Astrocyte of the hippocampus (primary cell): ENCODE measurements around the gene PDGFRB.

ENCODE experiments used
- DNase-seq: peaks from one replicate; pipeline ENCODE4 v3.0.0; 2011; ENCODE audit warnings: low read depth, low spot score

Gene PDGFRB

DNA sequence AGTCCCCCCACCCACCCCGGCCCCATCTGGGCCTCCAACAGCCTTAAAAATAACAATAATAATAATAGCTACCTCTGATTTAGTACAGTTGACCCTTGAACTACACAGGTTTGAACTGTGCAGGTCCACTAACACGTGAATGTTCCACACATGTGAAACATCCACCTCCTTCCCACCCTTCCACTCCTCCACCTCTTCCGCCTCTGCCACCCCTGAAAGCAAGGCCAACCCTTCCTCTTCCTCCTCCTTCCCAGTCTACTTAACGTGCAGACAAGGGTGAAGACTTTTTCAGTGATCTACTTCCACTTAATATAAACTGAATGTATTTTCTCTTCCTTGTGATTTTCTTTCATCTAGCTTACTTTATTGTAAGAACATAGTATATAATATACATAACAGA is 10.8 kb downstream of the PDGFRB start:
- DNase-seq, result no peak

DNA sequence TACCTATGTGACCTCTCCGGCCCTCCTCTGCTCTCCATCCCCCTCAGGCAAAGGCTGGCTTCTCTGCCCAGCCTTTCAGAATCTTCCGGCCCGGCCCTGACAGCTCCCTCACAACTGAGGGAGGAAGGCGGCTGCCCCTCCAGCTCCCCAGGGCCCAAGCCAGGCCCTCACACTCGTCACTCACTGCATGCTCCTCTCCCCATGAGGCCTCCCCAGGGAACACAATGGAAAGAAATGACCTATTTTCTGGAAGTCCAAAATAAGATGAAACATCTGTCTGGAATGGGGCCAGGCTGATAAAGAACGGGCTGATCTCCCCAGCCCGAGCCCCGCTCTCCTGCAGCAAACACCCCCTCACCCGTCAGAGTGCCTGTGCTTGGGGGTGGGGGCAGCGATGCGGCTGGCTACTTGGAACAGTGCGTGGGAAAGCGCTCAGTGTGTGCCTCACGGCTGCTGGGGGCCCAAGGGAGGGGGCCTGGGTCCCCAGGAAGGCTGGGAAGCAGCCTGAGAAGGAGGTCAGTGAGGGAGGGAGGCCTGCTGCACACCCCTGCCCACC is 11.3 kb downstream of the PDGFRB start:
- peak; percentile 59 for DNase-seq

DNA sequence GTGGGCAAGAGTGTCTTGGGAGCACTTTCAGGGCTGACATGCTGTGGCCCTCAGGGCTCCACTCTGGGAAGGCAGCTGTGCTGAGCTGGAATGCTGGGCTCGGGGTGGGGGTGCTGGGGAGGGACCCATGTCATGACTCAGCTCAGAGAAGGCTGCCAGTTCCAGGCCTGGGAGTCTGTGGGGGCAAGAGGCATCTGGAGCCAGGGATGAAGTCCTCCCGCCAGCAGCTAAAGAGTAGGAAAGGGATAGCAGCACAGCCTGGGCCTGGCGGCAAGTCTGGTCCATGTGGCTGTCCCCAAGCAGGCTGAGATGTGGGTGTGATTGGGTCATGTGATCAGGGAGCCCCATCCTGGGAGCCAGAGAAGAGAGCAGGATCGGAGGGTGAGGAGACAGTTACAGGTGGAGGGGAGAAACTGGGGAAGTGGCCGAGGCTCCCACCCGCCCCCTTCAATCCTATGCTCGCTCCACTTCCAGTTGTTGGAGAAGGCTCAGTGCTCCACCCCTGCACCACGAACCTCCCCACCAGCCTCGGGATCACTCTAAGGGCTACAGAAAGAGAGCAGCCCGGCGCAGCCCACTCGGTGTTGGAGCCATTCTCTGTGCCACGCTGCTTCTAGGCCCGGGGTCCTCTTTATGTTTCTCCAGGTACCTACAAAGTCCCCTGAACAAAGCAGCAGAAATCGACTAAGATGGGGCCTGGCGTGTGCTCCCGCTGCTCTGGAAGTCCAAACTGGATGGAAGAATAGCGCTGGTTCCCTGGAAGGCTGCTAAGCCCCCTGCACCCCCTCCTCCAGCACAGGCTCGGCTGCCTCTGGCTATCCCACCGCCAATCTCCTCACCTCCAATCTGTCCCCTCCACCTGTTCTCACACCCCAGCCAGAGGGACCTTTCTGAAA is 12.0 kb downstream of the PDGFRB start:
- peak; percentile 91 for DNase-seq

DNA sequence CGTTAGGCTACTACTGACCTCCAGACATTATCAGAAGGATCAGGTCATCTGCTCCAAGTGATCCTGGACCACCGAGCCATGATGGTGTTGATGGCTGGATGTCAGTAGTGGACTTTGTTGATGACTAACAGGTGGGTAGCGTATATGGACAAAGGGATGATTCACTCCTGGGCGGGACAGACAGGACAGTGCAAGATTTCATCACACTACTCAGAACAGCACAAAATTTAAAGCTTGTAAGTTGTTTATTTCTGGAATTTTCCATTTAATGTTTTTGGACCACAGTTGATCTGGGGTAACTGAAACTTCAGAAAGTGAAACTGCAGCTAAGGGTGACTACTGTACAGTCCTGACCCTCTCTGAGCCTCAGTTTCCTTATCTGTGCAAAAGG is 12.7 kb downstream of the PDGFRB start:
- peak; percentile 67 for DNase-seq

DNA sequence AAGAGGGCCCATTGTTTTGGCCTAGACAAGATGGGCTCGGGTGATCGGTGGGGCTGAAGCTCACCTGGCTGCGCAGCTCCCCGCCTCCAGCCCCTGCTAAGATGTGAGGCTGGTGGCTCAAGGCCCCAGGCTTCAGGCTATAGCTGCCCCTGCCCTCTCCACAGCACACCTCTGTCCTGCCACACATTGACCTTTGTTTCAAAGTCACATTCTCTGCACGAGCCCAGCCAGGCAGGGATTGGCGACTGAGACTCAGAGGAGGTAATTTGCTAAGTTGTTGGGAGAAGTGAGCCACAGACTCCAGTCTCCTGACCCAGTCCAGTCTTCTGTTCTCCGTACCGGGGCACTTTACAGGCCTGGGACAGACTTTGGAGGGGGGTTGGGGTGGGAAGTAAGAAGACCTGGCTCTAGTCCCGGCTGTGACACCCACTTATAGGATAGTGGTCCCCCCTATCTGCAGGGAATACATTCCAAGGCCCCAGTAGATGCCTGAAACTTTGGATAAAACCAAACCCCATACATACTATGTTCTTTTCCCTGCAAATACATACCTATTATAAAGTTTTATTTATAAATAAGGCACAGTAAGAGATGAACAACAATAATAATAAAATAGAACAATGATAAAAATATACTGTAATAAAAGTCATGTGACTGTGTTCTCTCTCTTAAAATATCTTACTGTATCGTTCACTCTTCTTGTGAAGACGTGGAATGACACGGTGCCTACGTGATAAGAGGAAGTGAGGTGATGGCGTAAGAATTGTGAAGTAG is 13.3 kb downstream of the PDGFRB start:
- DNase-seq, result no peak

DNA sequence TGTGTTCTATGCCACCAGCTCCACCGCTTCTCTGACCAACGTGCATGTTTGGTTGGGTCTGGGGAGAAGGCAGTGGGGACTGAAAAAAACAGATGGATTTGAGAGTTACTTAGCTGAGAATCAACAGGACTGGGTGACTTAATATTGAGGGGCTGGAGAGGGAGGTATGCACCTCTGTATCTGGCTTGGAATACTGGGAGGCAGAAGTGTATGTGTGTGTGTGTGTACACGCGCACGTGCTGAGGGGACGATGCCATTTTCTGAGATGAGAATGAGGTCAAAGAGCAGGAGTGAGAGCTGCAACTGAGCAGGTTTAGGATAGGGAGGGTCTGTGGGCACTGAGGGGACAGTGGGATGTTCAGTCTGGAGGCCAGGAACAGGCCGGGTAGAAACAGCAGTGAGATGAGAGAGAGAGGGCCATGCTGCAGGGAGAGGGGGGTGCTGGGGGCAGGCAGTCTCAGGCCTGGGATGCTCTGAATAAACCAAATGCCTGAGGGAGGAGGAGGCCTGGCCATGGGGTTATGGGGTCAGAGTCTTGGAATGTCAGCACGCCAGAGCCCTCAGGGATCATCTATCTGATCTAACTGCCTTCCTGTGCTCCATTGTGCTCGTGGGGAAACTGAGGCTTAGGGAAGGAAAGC is 14.0 kb downstream of the PDGFRB start:
- peak; percentile 74 for DNase-seq

DNA sequence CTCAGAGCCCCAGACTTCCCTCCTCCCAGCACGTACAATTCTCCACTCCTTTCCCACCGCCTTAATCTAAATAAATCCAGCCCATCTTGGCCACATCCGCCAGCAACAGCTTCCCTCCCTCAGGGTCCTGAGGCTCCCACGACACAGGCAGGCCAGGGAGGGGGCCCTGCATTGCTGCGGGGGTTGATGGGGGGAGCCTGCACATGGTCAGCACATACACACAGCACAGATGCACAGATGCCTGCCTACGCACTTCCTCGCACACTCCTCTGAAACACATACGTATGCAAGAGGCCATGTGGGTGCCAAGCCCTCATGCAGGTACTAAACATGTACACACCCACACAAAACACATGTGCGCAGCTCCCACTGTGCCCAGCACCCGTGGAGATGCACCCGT is 14.8 kb downstream of the PDGFRB start:
- no peak for DNase-seq

DNA sequence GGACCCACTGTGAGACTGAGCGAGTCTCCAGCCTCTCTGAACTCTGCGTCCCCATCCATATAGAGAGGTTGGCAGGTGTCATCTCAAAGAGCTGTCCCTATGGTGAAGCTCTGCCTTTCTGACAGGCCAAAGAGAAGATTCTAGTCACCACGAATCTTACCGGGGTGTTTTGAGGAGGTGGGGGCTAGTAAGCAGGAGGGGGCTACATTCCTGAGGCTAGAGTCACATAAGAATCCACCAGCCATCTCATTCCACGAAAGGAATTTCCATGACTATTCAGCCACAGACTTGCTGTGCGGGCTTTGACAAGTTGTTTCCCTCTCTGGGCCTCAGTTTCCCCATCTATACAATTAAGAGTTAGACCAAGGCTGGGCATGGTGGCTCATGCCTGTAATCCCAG is 16.3 kb downstream of the PDGFRB start:
- DNase-seq, result peak; percentile 92

DNA sequence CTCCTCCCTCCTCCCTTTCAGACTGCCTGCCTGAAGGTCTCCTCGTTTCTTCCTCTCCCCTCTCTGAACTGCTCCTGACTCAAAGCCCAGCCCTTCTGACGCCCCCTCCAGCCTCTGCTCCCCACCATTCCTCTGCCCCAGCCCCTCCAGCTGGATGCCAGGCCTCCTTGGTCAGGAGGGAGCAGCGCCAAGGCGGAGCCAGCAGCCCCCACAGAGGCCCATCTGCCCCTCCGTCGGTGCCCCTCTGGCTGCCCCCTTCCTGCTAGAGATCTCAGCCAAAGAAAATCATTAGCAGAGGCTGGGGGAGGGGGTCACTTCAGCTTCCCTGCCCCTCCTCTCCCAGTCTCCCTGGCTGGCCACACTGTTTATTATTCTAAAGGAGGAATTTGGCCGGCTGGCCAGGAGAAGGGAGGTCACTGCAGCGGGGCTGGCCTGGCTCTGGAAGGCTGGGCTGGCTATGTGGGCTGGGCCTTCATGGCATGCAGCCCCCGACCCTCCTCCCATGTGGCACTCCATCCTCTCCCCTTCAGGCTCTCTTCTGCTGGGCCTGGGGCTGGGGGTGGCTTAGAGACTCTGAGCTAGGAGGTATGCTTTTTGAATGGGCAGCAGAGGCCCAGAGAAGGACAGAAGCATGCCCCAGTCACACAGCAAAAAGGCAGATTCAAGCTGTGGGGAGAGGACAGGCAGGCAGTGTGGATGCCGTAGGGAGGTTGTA is 16.9 kb downstream of the PDGFRB start:
- peak; percentile 98 for DNase-seq

DNA sequence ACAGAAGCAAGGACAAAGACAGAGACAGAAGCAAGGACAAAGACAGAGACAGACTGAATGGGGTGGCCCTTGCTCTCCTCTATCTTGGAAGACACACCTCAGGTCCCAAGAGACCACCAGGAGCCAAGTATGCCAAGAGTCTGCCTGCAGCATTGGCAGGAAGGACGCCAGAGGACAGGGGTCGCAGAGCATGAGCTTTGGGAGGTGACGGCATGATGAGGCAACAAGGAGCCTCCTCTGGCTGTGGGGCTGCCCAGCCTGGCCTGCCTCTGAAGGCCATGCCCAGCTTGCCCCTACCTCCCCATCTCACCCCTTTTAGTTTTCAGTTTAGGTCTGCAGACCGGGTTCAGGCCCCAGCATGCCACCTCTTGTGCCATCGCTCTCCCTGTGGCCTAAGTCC is 17.6 kb downstream of the PDGFRB start:
- DNase-seq, result peak; percentile 55

DNA sequence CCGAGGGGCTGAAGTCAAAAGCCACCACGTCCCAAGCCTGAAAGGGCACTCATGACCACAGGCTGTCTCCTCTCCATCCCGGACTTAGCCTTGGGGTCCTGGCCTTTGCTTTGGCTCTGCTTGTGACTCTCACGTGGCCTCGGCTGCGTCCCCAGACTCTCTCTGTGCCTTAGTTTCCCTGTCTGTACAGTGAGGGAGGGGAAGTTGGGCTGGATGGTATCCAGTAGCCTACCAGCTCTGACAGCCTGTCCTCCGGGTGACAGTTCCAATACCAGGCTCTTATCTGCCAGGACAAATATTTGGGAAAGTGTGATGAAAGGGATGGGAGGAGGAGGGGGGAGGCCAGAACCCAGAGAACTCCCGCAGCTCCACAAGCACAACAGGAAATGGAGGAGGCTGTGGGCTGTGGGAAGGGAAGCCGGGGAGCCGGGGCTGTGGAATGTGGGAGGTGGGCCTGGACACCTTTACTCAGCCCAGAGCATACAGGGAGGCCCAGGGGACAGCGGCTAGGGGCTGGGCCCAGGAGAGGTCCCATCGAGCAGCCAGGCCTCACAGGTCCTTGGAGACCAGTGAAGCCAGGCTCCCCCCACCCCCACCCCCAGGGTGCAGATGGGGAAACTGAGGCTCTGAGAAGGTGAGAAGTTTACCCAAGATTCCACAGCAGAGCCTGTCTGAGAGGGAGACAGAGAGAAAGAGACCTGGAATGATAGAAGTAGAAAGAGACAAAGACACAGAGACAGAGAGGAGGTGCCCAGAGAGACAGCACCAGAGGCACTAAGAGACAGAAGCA is 18.3 kb downstream of the PDGFRB start:
- DNase-seq, result peak; percentile 86

DNA sequence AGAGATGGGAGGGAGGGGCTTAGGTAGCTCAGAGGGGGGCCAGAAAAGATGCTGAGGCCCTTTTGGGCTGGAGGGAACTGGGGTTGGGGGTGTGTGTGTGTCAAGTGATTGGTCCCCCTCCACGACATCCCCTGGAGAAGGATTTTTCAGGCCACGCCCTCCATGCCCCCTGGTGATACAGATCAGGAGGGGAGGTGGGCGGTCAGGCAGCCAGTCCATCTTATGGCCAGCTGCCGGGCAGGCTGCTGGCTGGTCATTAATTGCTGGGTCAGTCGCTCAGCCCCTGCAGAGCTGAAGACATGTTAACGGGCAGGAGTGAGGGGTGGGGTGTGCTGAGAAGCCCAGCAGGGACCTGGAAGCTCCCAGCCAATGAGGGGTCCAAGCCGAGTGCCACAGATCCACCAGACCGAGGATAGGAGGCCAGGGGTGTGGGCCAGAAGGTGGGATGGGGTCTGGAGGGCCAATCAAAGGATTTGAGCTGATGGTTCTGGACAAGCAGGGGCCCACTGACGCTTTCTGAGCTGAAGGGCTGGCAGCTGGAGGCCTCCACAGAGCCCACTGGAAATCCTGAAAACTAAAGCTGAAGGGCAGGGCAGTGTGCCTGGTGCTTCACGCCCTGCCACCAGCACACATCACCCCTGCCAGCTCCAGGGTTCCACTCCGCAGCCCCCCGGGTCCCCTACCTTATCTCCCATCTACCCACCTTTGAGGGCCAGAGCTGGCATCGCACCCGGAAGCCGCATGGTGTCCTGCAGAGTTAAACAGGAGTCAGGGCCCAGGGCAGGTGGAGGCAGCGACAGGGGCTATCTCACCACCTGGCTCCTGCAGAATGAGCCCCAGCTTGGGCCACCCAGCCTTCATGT is 19.1 kb downstream of the PDGFRB start:
- DNase-seq, result no peak

DNA sequence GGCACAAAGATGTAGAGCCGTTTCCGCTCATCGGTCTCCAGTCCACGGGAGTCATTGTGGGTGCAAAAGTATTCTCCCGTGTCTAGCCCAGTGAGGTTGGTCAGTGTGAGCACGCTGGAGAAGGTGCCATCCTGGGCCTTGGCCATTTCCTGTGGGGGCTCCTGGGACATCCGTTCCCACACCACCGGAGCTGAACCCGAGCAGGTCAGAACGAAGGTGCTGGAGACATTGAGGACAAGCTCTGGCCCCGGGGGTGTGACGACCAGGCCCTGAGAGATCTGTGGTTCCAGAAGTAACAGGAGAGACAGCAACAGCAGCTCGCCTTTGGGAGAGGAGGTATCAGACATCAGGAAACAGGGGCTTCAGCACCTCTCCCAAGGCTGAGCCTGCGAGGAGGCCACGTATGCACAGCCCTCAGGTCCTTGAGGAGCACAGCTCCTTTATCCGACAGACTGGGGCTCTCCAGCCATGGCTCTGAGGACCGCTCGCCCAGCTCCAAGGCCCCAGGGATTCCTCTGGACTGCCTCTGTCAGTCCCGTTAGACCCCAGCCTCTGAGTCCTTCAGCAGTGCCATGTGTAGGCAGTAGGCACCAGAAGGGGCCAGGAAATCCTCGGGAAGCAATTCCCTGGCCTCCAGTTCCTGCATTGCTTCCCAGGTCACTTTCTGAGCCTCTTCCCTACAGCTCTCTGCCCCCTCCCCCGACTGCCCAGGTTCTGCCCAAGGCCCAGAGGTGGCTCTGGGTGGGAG is 19.9 kb downstream of the PDGFRB start:
- DNase-seq, result no peak

DNA sequence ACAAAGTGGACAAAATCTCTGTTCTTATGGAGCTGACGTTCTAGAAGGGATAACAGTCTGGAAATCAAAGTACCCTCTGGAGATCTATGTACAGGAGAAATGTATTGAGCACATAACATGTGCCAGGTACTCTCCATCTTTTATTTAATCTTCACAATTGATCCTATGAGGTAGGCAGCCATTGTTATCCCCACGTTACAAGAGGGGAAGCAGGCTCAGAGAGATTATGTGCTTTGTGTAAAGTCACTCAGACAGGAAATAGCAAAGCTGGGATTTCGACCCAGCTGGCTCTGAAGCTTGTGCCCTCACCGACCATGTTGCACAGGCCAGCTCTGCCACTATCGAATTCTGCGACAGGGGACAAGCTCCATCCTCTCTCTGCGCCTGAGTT is 21.5 kb downstream of the PDGFRB start:
- no peak for DNase-seq

DNA sequence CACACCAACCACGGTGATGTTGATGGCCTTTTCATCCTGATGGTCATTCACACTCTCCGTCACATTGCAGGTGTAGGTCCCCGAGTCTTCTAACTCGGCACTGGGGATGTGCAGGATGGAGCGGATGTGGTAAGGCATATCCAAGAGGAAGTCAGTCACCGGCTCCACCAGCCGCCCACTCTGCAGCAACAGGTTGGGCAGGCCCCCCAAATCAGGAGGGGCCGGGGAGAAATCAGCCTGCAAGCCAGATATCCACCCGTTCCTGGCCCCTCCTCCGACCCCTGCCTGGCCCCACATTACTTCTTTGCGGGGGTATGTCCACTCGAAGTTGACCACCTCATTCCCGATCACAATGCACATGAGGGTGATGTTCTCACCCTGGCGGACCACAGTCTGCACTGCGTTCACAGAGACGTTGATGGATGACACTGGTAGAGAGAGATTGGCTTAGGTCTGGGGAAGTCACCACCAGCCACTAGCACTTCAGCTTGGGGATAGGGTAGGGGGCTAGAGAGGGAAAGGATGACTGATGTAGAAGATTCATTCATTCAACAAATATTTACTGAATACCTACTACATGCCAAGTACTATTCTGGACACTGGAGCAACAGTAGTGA is 22.0 kb downstream of the PDGFRB start:
- DNase-seq, result no peak

DNA sequence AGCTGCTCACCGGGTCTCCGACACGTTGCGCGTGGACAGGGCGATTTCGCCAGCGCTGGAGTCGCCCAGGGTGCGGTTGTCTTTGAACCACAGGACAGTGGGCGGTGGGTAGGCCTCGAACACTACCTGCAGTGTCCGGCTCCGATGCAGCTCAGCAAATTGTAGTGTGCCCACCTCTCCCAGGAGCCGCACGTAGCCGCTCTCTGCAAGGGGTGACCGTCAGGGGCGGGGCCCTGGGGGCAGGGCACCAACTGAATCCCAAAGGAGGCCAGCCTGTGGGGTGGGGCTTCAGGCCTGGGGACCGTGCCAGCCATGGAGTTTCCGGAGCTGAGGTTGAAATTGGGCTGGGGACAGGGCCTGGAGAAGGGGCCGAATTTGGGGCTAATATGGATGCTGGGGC is 22.9 kb downstream of the PDGFRB start:
- DNase-seq, result no peak

DNA sequence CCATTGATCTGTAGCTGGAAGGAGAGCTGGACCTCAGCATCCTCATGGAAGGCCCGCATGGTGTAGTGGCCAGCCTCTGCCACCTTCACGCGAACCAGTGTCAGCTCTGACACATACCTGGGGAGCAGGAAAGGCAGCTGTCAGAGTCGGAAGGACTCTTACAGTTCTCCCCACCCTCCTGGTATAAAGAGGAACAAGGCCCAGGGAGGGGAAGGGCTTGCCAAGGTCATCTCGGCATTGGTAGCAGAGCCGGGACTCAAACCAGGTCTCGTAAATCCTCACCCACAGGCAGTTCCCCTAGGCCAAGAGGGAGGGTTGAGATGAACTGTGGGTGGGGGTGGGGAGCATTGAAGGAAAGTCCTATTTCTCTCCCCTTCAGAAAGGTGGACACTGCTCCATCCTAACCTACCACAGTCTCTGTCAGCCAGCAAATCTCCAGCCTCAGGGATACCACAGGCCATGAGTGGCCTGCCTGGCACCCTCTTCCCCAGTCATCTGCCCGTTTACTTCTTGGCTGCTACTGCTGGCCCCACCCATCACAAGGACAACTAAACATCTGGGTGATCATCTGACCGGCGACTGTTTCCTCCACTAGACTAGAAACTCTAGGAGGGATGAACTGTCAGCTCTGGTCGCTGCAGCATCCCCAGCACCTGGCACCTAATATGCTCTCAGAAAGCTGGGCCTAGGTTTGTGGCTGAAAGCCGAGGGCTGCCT is 23.5 kb downstream of the PDGFRB start:
- no peak for DNase-seq

DNA sequence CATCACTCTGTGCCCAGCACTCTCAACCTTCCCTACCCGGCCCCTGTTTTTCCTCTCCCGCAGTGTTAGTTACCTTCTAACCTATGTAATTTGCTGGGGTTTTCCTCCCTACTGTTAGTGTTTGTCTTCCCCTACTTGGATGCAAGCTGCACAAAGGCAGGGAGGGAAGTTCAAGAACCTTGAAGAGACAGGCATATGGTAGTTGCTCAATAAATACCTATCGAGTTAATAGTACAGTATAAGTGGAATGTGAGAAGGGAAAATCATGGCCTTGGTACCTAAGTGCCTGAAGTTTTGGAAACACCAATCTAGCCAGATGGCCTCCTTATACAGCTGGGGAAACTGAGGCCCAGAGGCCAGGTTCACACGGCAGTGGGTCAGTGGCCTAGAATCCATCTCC is 24.2 kb downstream of the PDGFRB start:
- DNase-seq, result no peak
